ENCODE results near the gene ACER1.

DNA sequence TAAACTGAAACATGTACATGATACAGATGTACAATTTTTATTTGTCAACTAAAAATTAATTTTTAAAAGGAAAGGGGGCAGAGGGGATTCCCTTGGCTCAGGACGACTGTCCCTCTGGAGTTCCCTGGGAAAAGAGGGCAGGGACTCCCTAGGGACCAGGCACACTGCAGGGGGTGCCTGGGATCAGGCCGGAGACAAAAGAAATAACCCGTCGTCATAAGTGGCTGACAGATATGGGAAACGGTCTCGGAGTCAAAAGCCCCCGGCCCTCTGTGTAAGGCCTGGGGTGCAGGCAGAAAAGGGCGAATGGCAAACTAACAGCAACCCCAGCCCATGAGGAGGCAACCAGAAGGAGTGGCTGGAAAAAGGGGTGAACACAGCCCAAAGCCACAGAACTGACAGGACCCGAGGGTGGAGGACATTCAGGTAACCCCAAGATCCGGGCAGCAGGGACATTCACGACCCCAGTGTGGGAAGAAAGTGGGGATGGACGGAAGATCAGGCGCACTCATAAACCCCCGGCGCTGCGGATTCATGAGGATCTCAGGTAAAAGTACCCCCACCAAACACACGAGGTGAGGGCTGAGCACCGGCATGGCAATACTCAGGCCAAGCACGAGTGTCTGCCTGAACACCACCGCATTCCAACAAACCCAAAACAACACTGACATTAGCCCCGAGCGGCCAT lies 60.4 kb downstream of the ACER1 start:
- TF ChIP-seq ZBTB8A (CRISPR knock-in tag; IDR thresholded peaks at IDR 0.05; ENCODE audit: borderline replicate concordance, low read depth) (no peak), FOXJ3 (CRISPR knock-in tag; IDR thresholded peaks at IDR 0.05; ENCODE audit: borderline replicate concordance) (no peak), ZNF234 (CRISPR knock-in tag; conservative IDR thresholded peaks at IDR 0.05) (no peak), ADNP (CRISPR knock-in tag; IDR thresholded peaks at IDR 0.05) (no peak), ZNF121 (CRISPR knock-in tag; IDR thresholded peaks at IDR 0.05) (no peak), JUNB (CRISPR knock-in tag; IDR thresholded peaks at IDR 0.05; ENCODE audit: borderline replicate concordance) (no peak)
- TF ChIP-seq, protein P1, sequence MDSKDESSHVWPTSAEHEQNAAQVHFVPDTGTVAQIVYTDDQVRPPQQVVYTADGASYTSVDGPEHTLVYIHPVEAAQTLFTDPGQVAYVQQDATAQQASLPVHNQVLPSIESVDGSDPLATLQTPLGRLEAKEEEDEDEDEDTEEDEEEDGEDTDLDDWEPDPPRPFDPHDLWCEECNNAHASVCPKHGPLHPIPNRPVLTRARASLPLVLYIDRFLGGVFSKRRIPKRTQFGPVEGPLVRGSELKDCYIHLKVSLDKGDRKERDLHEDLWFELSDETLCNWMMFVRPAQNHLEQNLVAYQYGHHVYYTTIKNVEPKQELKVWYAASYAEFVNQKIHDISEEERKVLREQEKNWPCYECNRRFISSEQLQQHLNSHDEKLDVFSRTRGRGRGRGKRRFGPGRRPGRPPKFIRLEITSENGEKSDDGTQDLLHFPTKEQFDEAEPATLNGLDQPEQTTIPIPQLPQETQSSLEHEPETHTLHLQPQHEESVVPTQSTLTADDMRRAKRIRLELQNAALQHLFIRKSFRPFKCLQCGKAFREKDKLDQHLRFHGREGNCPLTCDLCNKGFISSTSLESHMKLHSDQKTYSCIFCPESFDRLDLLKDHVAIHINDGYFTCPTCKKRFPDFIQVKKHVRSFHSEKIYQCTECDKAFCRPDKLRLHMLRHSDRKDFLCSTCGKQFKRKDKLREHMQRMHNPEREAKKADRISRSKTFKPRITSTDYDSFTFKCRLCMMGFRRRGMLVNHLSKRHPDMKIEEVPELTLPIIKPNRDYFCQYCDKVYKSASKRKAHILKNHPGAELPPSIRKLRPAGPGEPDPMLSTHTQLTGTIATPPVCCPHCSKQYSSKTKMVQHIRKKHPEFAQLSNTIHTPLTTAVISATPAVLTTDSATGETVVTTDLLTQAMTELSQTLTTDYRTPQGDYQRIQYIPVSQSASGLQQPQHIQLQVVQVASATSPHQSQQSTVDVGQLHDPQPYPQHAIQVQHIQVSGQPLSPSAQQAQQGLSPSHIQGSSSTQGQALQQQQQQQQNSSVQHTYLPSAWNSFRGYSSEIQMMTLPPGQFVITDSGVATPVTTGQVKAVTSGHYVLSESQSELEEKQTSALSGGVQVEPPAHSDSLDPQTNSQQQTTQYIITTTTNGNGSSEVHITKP (CRISPR knock-in tag; IDR thresholded peaks at IDR 0.05; ENCODE audit: low read depth): no peak
- TF ChIP-seq, protein P2, sequence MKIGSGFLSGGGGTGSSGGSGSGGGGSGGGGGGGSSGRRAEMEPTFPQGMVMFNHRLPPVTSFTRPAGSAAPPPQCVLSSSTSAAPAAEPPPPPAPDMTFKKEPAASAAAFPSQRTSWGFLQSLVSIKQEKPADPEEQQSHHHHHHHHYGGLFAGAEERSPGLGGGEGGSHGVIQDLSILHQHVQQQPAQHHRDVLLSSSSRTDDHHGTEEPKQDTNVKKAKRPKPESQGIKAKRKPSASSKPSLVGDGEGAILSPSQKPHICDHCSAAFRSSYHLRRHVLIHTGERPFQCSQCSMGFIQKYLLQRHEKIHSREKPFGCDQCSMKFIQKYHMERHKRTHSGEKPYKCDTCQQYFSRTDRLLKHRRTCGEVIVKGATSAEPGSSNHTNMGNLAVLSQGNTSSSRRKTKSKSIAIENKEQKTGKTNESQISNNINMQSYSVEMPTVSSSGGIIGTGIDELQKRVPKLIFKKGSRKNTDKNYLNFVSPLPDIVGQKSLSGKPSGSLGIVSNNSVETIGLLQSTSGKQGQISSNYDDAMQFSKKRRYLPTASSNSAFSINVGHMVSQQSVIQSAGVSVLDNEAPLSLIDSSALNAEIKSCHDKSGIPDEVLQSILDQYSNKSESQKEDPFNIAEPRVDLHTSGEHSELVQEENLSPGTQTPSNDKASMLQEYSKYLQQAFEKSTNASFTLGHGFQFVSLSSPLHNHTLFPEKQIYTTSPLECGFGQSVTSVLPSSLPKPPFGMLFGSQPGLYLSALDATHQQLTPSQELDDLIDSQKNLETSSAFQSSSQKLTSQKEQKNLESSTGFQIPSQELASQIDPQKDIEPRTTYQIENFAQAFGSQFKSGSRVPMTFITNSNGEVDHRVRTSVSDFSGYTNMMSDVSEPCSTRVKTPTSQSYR (CRISPR knock-in tag; IDR thresholded peaks at IDR 0.05; ENCODE audit: borderline replicate concordance): no peak
- TF ChIP-seq, protein P3, sequence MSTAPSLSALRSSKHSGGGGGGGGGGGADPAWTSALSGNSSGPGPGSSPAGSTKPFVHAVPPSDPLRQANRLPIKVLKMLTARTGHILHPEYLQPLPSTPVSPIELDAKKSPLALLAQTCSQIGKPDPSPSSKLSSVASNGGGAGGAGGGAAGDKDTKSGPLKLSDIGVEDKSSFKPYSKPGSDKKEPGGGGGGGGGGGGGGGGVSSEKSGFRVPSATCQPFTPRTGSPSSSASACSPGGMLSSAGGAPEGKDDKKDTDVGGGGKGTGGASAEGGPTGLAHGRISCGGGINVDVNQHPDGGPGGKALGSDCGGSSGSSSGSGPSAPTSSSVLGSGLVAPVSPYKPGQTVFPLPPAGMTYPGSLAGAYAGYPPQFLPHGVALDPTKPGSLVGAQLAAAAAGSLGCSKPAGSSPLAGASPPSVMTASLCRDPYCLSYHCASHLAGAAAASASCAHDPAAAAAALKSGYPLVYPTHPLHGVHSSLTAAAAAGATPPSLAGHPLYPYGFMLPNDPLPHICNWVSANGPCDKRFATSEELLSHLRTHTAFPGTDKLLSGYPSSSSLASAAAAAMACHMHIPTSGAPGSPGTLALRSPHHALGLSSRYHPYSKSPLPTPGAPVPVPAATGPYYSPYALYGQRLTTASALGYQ (CRISPR knock-in tag; IDR thresholded peaks at IDR 0.05): no peak
- TF ChIP-seq, protein P4, sequence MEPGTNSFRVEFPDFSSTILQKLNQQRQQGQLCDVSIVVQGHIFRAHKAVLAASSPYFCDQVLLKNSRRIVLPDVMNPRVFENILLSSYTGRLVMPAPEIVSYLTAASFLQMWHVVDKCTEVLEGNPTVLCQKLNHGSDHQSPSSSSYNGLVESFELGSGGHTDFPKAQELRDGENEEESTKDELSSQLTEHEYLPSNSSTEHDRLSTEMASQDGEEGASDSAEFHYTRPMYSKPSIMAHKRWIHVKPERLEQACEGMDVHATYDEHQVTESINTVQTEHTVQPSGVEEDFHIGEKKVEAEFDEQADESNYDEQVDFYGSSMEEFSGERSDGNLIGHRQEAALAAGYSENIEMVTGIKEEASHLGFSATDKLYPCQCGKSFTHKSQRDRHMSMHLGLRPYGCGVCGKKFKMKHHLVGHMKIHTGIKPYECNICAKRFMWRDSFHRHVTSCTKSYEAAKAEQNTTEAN (CRISPR knock-in tag; conservative IDR thresholded peaks at IDR 0.05): no peak
- TF ChIP-seq, protein P5, sequence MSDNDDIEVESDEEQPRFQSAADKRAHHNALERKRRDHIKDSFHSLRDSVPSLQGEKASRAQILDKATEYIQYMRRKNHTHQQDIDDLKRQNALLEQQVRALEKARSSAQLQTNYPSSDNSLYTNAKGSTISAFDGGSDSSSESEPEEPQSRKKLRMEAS (IDR thresholded peaks at IDR 0.05): no peak
